ENCODE measurements around the gene OR51G2. TPM values are rescaled to one million over a fixed set of nuclear protein-coding genes. Genes with fewer than 3 reads are reported as not detected.

Gene OR51G2
- polyA plus RNA-seq, 1 donor, result not detected

- no peak for DNase-seq
These were observed 55.3 kb downstream of the OR51G2 start for GRCh38 chr11:4863876-4864275.

Other genes with a start within 250 kb of the OR51G2 start
- 1.3 TPM for gene OR51E2, start 221.5 kb downstream of the OR51G2 start, polyA plus RNA-seq (ENCODE audit: insufficient read length)
- 0.27 TPM for gene MMP26, start 214.6 kb downstream of the OR51G2 start, polyA plus RNA-seq (ENCODE audit: insufficient read length)
- gene OR51F1, start 149.4 kb downstream of the OR51G2 start, polyA plus RNA-seq (ENCODE audit: insufficient read length), result not detected
- not detected for gene OR52R1, start 115.0 kb downstream of the OR51G2 start, polyA plus RNA-seq (ENCODE audit: insufficient read length)
- not detected for gene OR51F2, start 98.0 kb downstream of the OR51G2 start, polyA plus RNA-seq (ENCODE audit: insufficient read length)
- not detected for gene OR51S1, start 70.1 kb downstream of the OR51G2 start, polyA plus RNA-seq (ENCODE audit: insufficient read length)
- not detected for gene OR51T1, start 37.5 kb downstream of the OR51G2 start, polyA plus RNA-seq (ENCODE audit: insufficient read length)
- not detected for gene OR51A7, start 15.6 kb downstream of the OR51G2 start, polyA plus RNA-seq (ENCODE audit: insufficient read length)
- gene OR51G1, start 5.0 kb upstream of the OR51G2 start, polyA plus RNA-seq (ENCODE audit: insufficient read length), result not detected
- not detected for gene OR51A4, start 28.3 kb upstream of the OR51G2 start, polyA plus RNA-seq (ENCODE audit: insufficient read length)
- gene OR51A2, start 36.4 kb upstream of the OR51G2 start, polyA plus RNA-seq (ENCODE audit: insufficient read length), result not detected
- gene OR51L1, start 75.5 kb upstream of the OR51G2 start, polyA plus RNA-seq (ENCODE audit: insufficient read length), result 0.12 TPM
- not detected for gene OR52J3, start 127.2 kb upstream of the OR51G2 start, polyA plus RNA-seq (ENCODE audit: insufficient read length)
- gene OR52E2, start 140.3 kb upstream of the OR51G2 start, polyA plus RNA-seq (ENCODE audit: insufficient read length), result not detected
- not detected for gene OR52E1, start 150.2 kb upstream of the OR51G2 start, polyA plus RNA-seq (ENCODE audit: insufficient read length)
- not detected for gene OR52A5, start 219.0 kb upstream of the OR51G2 start, polyA plus RNA-seq (ENCODE audit: insufficient read length)
- gene OR52A1, start 235.4 kb upstream of the OR51G2 start, polyA plus RNA-seq (ENCODE audit: insufficient read length), result 0.02 TPM